Epidermal melanocyte (primary cell): ENCODE data around the gene FAM200A.
"Not testable (repeated sequence)": the region's sequence is repeated elsewhere in the genome, so short reads cannot be mapped to it uniquely, and the experiment has no call there.

ENCODE experiments used
- DNase-seq: peaks from one replicate; pipeline ENCODE4 v3.0.0; 2011; ENCODE audit warnings: low spot score; ENCODE audit not compliant: insufficient read length

Gene FAM200A

GRCh38 chr7:99559175-99559915, 7.4 kb upstream of the FAM200A start:
- no peak for DNase-seq

GRCh38 chr7:99558306-99559174, 6.6 kb upstream of the FAM200A start, which contains the start of gene ZNF655:
Gene ZNF655, plus strand, starts transcription at chr7:99558642. Its CDS starts 1,918 bp downstream, at chr7:99560560.
- peak; percentile 94 for DNase-seq

DNA sequence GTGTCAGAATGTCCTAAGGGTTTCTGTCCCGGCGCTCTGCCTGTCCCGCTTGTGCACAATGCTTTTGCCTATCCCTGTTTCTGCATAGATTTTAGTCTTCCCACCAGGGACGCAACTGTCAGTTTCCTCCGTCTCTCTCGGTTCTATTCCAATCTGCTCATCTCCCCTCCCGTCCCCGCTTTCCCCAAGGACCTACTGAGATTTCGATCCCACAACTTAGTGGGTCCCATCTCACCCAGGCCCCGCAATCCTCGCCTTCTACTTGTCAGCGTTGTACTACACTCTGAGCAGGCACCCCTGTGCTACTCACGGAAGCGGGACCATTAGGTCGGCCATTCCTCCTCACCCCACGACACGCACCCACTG, 6.0 kb upstream of the FAM200A start:
- DNase-seq, result no peak

DNA sequence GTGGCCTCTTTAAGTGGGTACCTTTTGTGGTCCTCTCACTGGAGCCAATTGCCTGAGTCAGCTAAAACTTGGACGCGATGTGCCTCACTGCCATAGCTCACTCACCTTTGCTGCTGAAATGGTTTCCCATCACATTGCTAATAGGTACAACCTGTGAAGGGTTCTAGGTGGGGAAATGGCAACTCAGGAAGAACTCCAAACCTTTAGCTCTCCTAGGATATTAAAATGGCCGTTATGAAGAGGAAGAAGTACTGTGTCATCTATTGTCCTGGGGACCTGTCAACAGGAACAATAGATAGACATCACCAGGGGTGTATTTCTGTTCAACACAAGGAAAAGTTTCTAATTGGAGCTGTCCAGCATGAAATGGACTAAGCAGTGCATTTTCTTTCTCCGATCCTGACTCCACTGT, 5.3 kb upstream of the FAM200A start:
- no peak for DNase-seq

GRCh38 chr7:99554939-99555338, 3.0 kb upstream of the FAM200A start:
- no peak for DNase-seq

GRCh38 chr7:99553039-99553438, 1.1 kb upstream of the FAM200A start:
- DNase-seq, result no peak

- DNase-seq, result no peak
Measured at GRCh38 chr7:99551334-99551733, 580 bp downstream of the FAM200A start.

GRCh38 chr7:99549545-99549944, 2.4 kb downstream of the FAM200A start:
- DNase-seq, result not testable (repeated sequence)

DNA sequence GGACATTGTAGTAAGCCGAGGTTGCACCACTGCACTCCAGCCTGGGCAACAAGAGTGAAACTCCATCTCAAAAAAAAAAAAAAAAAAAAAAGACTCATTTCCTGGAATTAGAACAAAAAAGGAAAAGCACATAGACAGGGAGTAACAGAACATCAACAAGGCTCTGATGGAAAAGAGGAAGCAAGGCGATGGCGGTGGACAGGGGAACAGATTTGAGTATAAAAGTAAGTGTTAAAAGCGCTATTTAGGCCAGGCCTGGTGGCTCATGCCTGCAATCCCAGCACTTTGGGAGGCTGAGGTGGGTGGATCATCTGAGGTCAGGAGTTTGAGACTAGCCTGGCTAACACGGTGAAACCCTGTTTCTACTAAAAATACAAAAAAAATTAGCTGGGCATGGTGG, 6.6 kb downstream of the FAM200A start:
- DNase-seq, result not testable (repeated sequence)

DNA sequence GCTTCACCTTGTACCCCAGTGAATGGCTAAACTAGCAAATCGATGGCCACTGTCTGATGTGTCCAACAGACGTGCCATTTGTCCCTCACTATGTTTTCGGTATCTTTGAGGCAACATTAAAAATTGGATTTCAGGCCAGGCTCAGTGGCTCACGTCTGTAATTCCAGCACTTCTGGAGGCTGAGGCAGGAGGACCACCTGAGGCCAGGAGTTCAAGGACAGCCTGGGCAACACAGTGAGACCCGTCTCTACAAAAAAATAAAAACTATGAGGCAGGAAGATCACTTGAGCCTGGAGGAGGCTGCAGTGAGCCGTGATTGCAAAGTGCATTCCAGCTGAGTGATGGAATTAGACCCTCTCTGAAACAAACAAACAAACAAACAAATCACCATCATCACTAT, 8.0 kb downstream of the FAM200A start:
- DNase-seq, result no peak

- DNase-seq, result no peak
Measured at GRCh38 chr7:99543081-99543671, 8.7 kb downstream of the FAM200A start.

GRCh38 chr7:99541212-99541611, 10.7 kb downstream of the FAM200A start:
- DNase-seq, result no peak

DNA sequence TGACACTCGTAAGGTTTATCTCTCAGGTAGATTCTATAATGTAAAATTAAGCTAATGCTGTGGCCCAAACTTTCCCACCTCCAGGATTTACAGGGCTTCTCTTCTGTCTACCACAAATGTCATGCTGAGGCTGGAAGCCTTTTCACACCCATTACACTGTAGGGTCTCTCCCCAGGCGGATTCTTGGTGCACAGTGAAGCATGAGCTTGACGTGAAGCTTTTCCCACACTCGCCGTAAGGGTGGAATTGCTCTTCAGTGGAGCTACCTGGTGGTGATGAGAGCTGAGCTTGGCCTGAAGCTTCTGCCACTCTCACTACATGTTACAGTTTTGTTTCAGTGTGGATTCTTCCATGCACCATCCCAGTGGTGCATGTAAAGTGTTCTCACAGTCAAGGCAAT, 11.4 kb downstream of the FAM200A start:
- DNase-seq, result no peak

DNA sequence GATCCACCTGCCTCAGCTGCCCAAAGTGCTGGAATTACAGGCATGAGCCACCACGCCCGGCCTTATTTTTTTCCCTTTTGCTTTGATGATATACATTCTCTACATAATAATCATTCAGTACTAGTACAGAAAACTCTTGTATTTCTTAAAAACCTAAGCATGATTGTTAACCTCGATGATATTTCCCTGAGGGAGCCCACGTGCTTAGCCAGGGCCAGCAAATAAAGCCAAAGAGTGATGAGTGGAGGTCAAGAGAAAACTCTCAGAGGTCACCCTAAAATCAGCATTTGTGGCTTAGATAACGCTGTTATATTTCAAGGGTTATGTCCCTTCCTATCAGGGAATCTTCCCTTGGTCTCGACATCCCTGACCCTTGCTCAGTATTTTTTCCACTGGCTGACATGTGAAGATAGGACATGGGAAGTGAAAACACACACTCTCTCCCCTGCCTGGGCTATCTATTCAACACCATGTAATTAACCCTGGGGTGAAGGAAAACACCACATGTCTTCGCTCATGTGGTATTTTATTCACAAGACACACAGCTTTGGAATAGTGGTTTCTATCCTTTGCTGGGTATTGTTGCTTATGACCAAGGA, 12.6 kb downstream of the FAM200A start:
- peak; percentile 63 for DNase-seq

DNA sequence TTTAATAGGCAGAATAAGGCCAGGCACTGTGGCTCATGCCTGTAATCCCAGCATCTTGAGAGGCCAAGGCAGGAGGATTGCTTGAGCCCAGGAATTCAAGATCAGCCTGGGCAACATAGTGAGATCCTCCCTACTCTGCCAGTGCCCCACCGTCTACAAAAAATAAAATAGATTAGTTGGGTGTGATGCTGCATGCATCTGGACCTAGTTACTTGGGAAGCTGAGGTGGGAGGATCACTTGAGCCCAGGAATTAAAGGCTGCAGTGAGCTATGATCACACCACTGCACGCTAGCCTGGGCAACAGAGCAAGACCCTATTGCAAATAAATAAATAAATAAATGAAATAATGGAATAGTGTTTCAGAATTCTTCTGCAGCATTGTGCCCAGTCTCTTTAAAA, 16.2 kb downstream of the FAM200A start:
- DNase-seq, result no peak

DNA sequence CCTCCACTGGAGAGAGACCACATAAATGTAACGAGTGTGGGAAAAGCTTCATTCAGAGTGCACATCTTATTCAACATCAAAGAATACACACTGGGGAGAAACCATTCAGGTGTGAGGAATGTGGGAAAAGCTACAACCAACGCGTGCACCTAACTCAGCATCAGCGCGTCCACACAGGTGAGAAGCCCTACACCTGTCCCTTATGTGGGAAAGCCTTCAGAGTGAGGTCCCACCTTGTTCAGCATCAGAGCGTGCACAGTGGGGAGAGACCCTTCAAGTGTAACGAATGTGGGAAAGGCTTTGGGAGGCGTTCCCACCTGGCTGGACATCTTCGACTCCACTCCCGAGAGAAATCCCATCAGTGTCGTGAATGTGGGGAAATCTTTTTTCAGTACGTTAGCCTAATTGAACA, 20.6 kb downstream of the FAM200A start:
- no peak for DNase-seq

GRCh38 chr7:99525713-99526440, 26.0 kb downstream of the FAM200A start:
- no peak for DNase-seq

GRCh38 chr7:99521399-99521798, 30.5 kb downstream of the FAM200A start:
- DNase-seq, result no peak

DNA sequence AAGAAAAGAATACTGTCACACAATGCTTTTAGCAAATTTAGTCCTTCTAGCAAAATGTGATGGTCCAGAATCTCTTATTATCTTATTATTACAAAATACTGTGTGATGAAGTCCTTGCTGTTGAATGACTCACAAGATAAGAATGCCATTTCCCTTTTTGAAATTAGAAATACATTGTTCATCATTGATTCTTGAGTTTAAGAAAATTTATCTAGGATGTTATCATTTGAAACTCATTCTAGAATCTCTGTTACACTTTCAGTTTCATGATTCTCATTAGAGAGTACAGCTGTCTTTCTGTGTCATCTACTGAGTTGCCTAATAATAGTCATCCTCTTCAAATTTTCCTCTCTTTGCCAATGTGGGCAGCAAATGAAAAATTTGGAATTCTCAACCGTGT, 37.9 kb downstream of the FAM200A start:
- DNase-seq, result no peak

DNA sequence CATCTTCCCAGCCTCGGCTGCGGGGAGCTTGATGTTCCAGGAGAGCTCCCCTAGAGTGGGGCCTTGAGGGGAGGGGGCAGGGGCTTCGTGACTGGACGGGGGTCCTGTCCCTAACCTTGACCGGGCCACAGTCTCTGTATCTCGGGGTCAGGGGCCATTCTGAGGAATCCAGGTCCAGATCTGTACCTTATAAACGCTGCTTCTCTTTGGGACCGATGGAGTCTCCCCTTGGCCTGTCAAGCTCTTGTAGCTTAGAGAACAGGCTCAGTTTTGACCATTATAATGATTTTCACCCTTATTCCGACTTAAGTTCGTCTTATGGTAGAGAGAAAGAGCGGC, 46.6 kb downstream of the FAM200A start:
- DNase-seq, result no peak

- peak; percentile 94 for DNase-seq
Measured at GRCh38 chr7:99504603-99505323, 47.2 kb downstream of the FAM200A start, which contains the start of gene ZKSCAN5. Gene ZKSCAN5, plus strand, starts transcription at chr7:99504662. Its CDS starts 1,383 bp downstream, at chr7:99506045.
